T1000 (cell line): ENCODE results near the gene RELA.

Experiments used
- DNase-seq: peaks from one replicate; lab custom pipeline; 2025; ENCODE audit warnings: mixed read lengths; lab: John Stamatoyannopoulos, UW

The RELA gene

GRCh38 chr11:65613091-65613928, 49.4 kb downstream of the RELA start:
- no peak for DNase-seq

GRCh38 chr11:65612691-65613090, 50.0 kb downstream of the RELA start:
- DNase-seq: no peak

- DNase-seq: no peak
Measured at GRCh38 chr11:65611758-65612603, 50.7 kb downstream of the RELA start.

GRCh38 chr11:65611028-65611757, 51.5 kb downstream of the RELA start:
- DNase-seq: no peak

- no peak for DNase-seq
Measured at GRCh38 chr11:65610404-65610803, 52.3 kb downstream of the RELA start.

- no peak for DNase-seq
Measured at GRCh38 chr11:65609665-65610064, 53.1 kb downstream of the RELA start.

GRCh38 chr11:65609229-65609628, 53.5 kb downstream of the RELA start:
- no peak for DNase-seq

GRCh38 chr11:65607614-65608426, 54.9 kb downstream of the RELA start:
- no peak for DNase-seq

- DNase-seq: peak; percentile 94
Measured at GRCh38 chr11:65606876-65607613, 55.7 kb downstream of the RELA start.

GRCh38 chr11:65604258-65604657, 58.5 kb downstream of the RELA start:
- DNase-seq: no peak
